Activated T-helper 2 cell treated with anti-CD3 and anti-CD28 coated beads, Interferon-gamma antibody, Interleukin-2, Interleukin-4, amounts not matched to agents 10 μg/mL and 5 μg/mL and 100 μg/mL, durations not matched to agents 14 hours and 24 hours and 36 hours (primary cell): ENCODE measurements around the gene PDCD1. TPM values are rescaled to one million over a fixed set of nuclear protein-coding genes. Genes with fewer than 3 reads are reported as not detected.
"Not testable (repeated sequence)": the region's sequence is repeated elsewhere in the genome, so short reads cannot be mapped to it uniquely, and the experiment has no call there.

ENCODE experiments used
- DNase-seq: peaks from one replicate; pipeline ENCODE4 v3.0.0; 2021; ENCODE audit warnings: low spot score
- H3K27ac Mint-ChIP-seq: one replicate; pipeline ENCODE4 v1.8.0; 2021; ENCODE audit warnings: mixed read lengths
- H3K27me3 Mint-ChIP-seq: one replicate; pipeline ENCODE4 v1.8.0; 2021; ENCODE audit warnings: low read depth, mixed read lengths
- H3K36me3 Mint-ChIP-seq: one replicate; pipeline ENCODE4 v1.8.0; 2021; ENCODE audit warnings: low read depth, mixed read lengths
- H3K4me1 Mint-ChIP-seq: one replicate; pipeline ENCODE4 v1.8.0; 2021; ENCODE audit warnings: low read depth, mixed read lengths
- H3K4me3 Mint-ChIP-seq: one replicate; pipeline ENCODE4 v1.8.0; 2021; ENCODE audit warnings: low read depth, mild to moderate bottlenecking, moderate library complexity, mixed read lengths
- H3K9me3 Mint-ChIP-seq: one replicate; pipeline ENCODE4 v1.8.0; 2021; ENCODE audit warnings: mixed read lengths
- intact Hi-C: fragments of 100-400 bp; cut with micrococcal nuclease; formaldehyde crosslinking; loops from one replicate; pipeline ENCODE4 v1.15.1; 2023
- total RNA-seq: library from RNA; stranded (reverse); gene quantifications from 2 replicates; pipeline ENCODE4 v1.2.3, GENCODE V29; 2022

Gene PDCD1
- total RNA-seq, 1 donor from 2014 or later = 44.7 TPM

DNA sequence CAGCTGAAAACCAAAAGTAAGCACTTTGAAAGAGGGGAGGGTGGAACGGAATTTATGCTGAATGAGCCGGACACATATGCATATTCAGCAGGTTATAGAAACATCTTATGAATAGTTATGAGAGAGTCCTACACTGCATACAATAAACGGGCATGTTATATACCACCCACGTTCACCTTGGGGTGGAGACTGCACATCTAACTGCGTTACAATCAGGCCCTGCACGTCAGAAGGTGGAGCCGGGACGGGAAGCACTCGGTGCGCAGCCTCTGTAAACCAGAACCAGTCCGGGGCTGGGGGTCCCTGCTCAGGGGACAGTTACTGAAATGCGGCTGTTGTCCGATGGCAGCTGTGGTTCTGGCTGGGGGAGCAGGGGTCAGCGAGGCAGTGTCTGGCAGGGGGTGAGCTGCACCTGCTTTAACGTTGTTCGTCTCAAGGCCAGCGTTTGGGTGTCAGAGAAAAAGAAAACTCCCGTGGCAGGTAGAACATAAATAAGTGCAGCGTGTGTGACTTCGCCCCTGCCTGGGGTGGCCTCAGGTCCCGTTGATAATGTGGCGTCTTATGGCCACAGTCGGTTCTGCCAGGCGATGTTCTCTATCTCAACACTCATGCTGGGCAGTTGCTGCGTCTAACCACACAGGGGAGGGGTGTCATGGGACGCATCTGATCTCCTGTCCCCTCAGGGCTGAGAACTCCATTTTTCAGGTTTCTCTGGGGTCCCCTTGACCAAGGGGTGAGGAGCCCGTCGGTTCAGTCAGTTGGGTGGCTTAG, 24.8 kb downstream of the PDCD1 start:
- Mint-ChIP-seq H3K27me3 (peaks cover 42% of the 10 kb centered on the region), H3K4me1 (peaks cover 16% of the 10 kb centered on the region)
- H3K9me3 Mint-ChIP-seq, H3K4me3 Mint-ChIP-seq, H3K36me3 Mint-ChIP-seq, intact Hi-C loops, H3K27ac Mint-ChIP-seq, DNase-seq: not testable (repeated sequence)

DNA sequence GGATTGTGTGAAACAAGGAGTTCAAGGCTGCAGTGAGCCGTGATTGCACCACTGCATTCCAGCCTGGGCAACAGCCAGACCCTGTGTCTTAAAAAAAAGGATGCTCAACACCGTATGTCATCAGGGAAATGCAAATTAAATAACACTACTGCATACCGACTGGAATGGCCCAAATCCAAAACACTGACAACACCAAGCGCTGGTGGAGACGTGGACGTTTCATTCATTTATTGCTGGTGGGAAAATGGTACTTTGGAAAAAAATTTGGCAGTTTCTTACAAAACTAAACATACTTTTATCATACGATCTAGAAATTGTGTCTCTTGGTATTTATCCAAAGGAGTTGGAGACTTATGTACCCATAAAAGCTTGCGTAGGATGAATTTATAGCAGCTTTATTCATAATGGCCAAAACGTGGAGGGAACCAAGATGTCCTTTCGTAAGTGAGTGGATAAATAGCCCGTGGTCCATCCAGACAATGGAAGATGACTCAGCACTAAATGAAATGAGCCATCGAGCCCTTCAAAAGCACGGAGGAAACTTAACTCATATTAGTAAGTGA, 25.5 kb downstream of the PDCD1 start:
- H3K27me3 Mint-ChIP-seq = peaks cover 40% of the 10 kb centered on the region
- H3K4me1 Mint-ChIP-seq = peaks cover 11% of the 10 kb centered on the region
- no peak overlapping the region for H3K27ac Mint-ChIP-seq
- no peak overlapping the region for H3K4me3 Mint-ChIP-seq
- H3K36me3 Mint-ChIP-seq = no peaks in the 10 kb centered on the region
- no peak for DNase-seq
- intact Hi-C loops = no loop called here
- H3K9me3 Mint-ChIP-seq = peaks cover 2% of the 10 kb centered on the region

DNA sequence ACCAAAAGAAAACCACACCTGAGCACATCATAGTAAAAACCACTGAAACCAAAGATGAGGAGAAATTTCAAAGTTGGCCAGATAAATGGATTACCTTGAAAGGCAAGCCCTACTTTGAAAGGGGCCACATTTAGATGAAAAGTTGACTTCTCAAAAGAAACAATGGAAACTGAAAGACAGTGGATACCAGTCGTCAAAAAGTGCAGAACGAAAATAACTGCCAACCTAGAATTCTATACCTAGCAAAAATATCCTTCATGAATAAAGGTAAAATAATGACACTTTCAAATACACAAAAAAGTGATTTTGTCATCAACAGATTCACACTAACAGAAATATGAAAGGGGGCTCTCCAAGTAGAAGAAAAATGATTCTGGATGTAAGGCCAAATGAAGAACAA, 31.3 kb downstream of the PDCD1 start:
- H3K27me3 Mint-ChIP-seq = peaks cover 18% of the 10 kb centered on the region
- H3K27ac Mint-ChIP-seq = no peak overlapping the region
- peaks cover 41% of the 10 kb centered on the region for H3K9me3 Mint-ChIP-seq
- intact Hi-C loops = no loop called here
- H3K4me3 Mint-ChIP-seq = no peak overlapping the region
- peaks cover 3% of the 10 kb centered on the region for H3K36me3 Mint-ChIP-seq
- peaks cover 3% of the 10 kb centered on the region for H3K4me1 Mint-ChIP-seq
- DNase-seq = no peak

DNA sequence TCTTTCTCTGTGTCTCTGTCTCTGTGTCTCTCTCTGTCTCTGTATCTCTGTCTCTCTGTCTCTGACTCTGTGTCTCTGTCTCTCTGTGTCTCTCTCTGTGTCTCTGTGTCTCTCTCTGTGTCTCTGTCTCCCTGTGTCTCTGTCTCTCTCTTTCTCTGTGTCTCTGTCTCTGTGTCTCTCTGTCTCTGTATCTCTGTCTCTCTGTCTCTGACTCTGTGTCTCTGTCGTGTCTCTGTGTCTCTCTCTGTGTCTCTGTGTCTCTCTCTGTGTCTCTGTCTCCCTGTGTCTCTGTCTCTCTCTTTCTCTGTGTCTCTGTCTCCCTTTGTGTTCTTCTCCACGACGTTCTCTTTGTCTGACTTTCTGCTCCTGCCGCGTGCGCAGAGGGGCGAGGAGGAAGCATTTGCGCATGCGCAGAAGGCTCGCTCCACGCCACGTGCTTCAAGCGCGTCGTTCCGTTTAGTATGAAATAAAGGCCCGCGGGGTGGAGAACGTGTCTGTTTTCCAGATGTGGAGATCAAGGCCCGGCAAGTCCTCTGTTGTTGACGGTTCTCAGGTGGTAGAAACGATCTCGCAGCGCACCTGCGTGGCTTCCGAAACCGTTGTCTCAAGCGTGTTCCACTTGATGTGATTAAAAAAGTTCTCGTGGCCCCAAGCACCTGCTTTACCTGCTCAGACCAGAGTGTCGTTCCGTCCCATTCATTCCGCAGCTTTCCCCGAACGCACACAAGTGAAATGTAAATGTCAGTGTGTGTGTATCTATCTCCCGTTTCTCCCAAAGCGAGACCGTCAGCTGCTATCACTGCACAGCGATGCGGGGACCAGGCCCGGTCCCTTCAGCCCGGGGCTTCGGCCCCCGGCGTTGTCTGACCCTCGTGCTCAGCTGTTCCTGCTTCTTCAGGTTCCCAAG, 34.9 kb downstream of the PDCD1 start:
- peak overlapping the region; percentile 50 for H3K27ac Mint-ChIP-seq
- H3K27me3 Mint-ChIP-seq, H3K36me3 Mint-ChIP-seq, H3K4me1 Mint-ChIP-seq, DNase-seq, H3K4me3 Mint-ChIP-seq, intact Hi-C loops: not testable (repeated sequence)
- H3K9me3 Mint-ChIP-seq = peaks cover 41% of the 10 kb centered on the region

DNA sequence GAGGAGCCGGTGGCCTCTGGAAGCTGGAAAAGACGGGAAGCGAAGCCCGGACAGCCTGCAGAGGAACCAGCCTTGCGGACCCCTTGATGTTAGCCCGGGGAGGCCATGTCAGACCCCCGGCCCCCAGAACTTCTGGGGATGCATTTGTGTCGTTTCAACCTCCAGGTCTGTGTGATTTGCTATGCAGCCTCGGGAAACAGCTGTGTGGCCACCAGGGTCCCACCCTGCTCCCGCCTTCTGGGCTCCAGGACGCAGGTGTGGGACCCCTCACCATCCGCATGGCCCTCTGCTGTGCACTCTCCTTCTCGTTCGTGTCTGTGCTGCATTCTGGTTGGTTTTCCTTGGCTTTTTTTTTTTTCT, 36.5 kb downstream of the PDCD1 start:
- intact Hi-C loops = no loop called here
- Mint-ChIP-seq H3K27ac (no peak overlapping the region), H3K27me3 (peaks cover 5% of the 10 kb centered on the region), H3K4me3 (no peak overlapping the region), H3K4me1 (peaks cover 8% of the 10 kb centered on the region), H3K36me3 (peaks cover 3% of the 10 kb centered on the region), H3K9me3 (peaks cover 29% of the 10 kb centered on the region)
- no peak for DNase-seq

DNA sequence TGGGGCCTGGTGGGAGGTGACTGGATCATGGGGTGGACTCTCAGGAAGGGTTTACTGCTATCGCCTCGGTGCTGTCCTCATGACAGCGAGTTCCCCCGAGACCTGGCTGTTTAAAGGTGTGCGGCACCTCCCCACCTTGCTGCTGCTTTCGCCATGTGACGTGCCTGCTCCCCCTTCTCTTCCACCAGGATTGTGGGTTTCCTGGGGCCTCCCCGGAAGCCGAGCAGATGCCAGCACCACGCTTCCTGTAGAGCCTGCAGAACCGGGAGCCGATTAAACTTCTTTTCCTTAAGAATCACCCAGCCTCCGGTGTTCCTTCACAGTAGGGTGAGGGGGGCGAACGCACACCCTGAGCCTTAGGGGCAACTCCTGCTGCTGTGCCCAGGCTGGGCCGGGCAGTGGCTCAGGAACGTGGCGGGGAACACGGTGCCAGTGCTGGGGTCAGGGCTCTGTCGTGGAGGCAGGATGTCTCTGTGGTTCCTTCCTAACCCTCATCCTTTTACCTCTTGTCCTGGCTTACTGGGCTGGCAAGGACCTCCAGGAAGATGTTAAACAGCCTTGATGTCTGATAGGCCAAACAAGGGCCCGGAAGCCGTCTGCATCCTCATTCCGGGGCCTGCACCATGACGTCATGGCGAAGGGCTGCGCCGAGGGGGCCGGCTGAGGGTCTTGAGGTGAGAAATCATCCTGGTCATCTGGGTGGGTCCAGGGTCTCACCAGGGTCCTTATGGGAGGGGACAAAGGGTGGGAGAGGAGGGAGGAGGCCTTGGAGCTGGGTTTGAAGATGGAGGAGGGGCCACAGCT, 37.0 kb downstream of the PDCD1 start:
- Mint-ChIP-seq H3K4me3 (no peak overlapping the region), H3K36me3 (peaks cover 3% of the 10 kb centered on the region), H3K27me3 (peaks cover 5% of the 10 kb centered on the region), H3K9me3 (peaks cover 24% of the 10 kb centered on the region), H3K27ac (no peak overlapping the region), H3K4me1 (peaks cover 8% of the 10 kb centered on the region)
- peak; percentile 4 for DNase-seq
- intact Hi-C loops = no loop called here

DNA sequence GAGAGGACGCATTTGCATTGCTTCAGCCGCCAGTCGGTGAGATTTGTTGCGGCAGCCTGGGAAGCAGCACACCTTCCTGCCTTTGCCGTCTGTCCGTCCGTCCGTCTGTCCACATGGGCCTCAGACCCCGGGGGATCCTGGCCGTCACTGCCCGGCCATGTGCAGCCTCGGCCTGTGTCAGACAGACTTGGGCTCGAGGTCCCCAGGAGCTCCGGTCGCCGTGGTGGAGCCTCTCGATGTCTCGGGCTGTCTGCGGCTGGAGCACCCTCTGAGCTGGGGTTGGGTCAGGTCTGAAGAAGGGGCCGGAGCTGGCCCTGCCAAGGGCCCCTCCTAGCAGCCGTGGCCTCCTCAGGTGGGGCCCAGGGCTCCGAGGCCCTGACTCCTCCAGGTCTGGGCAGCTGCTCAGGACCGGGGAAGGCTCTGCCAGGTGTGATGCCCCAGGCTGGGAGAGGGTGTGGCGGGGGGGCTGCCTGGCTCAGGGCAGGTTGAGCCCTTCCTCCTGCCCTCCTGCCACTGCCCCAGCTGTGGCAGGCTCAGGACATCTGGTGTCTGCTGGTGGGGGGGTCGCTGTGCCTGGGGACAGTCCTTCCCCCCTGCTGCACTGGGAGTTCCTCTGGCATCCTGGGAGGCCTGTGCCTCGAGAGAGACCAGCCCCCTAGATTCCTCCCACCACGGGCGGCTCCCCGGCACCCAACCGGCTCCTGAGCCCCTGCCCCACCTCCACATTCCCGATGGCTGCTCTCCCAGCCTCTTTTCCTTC, 37.9 kb downstream of the PDCD1 start:
- Mint-ChIP-seq H3K27ac (no peak overlapping the region), H3K4me1 (peaks cover 8% of the 10 kb centered on the region), H3K27me3 (peaks cover 5% of the 10 kb centered on the region), H3K9me3 (peaks cover 20% of the 10 kb centered on the region), H3K4me3 (no peak overlapping the region), H3K36me3 (peaks cover 3% of the 10 kb centered on the region)
- peak; percentile 6 for DNase-seq
- intact Hi-C loops = no loop called here

DNA sequence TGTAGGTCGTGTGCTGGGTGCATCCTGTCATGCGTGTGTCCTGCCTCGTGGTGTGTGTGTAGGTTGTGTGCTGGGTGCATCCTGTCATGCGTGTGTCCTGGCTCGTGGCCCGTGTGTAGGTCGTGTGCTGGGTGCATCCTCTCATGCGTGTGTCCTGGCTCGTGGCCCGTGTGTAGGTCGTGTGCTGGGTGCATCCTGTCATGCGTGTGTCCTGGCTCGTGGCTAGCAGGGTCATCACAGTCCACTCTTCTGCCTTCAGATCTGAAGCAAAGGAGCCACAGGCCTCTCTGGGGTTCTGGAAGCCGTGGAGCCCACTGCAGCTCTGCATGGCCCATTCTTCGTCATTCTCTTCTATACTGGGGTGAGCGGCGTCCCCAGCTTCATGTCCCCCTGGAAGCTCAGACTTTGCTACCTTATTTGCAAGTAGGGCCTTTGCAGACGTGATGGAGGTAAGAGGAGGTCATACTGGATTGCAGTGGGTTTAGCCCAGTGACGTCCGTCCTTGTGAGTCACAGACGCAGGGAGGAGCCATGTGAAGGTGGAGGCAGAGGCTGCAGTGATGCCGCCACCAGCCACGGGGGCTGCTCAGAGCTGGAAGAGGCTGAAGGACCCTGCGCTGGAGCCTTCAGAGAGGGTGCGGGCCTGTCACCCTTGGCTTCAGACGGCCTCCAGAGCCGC, 38.6 kb downstream of the PDCD1 start:
- H3K4me1 Mint-ChIP-seq, H3K27ac Mint-ChIP-seq, H3K4me3 Mint-ChIP-seq, intact Hi-C loops, H3K36me3 Mint-ChIP-seq, H3K27me3 Mint-ChIP-seq: not testable (repeated sequence)
- H3K9me3 Mint-ChIP-seq = peaks cover 16% of the 10 kb centered on the region
- peak; percentile 1 for DNase-seq

DNA sequence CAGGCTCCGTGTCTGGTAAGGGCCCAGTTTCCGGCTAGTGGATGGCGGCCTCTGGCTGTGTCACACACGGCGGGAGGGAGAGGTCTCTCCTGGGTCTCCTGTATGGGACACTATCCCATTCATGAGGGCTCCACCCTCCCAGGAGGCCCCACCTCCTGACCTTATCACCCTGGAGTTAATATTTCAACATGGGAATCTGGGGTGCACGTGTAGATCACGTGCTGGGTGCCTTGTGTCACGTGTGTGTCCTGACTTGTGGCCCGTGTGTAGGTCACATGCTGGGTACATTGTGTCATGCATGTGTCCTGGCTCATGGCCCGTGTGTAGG, 39.8 kb downstream of the PDCD1 start:
- no peak overlapping the region for H3K4me3 Mint-ChIP-seq
- H3K4me1 Mint-ChIP-seq = peaks cover 9% of the 10 kb centered on the region
- intact Hi-C loops = no loop called here
- H3K27me3 Mint-ChIP-seq = peaks cover 2% of the 10 kb centered on the region
- DNase-seq = peak; percentile 3
- peaks cover 3% of the 10 kb centered on the region for H3K36me3 Mint-ChIP-seq
- H3K27ac Mint-ChIP-seq = no peak overlapping the region
- peaks cover 15% of the 10 kb centered on the region for H3K9me3 Mint-ChIP-seq

DNA sequence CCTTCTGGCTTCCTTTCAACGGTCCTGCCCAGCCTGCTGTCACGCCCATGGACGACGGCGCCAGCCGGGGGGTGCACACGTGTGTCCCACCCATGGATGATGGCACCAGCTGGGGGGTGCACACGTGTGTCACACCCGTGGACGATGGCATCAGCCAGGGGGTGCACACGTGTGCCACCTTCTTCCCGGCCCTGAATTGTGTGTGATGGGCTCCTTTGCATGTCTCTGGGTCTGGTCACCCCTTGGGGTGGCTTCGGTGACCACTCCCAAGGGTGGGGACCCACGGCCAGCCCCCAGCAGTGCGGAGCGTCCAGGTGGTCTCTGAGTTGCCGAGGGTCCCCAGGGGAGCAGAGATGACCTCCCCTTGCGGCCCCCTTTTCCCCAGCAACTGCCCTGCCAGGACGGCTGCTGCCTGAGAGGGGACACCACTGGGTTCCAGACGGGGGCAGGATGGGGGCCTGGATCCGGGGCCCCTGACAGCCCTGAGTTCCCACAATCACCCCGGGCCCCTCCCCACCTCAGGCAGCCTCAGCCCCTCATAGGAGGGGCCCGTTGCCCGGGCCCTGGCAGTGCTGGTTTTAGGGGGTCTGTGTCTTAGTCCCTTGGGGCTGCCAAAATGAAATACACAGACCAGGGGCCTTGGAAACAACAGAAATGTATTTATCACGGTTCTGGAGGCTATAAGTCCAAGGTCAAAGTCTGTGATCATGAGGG, 40.3 kb downstream of the PDCD1 start:
- H3K27ac Mint-ChIP-seq = no peak overlapping the region
- peaks cover 10% of the 10 kb centered on the region for H3K9me3 Mint-ChIP-seq
- H3K4me1 Mint-ChIP-seq = peaks cover 7% of the 10 kb centered on the region

DNA sequence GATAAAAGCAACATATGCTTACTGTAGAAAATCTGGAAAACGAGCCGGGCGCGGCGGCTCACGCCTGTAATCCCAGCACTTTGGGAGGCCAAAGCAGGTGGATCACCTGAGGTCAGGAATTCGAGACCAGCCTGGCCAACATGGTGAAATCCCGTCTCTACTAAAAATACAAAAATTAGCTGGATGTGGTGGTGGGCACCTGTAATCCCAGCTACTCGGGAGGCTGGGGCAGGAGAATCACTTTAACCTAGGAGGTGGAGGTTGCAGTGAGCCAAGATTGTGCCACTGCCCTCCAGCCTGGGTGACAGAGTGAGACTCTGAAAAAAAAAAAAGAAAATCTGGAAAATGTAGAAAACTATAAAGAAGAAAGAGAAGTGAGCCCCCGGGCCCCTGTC, 40.9 kb downstream of the PDCD1 start:
- H3K4me3 Mint-ChIP-seq, H3K36me3 Mint-ChIP-seq, H3K9me3 Mint-ChIP-seq, H3K27me3 Mint-ChIP-seq, H3K4me1 Mint-ChIP-seq, intact Hi-C loops, DNase-seq, H3K27ac Mint-ChIP-seq: not testable (repeated sequence)

More for the DNA sequence above, 40.3 kb downstream of the PDCD1 start:
- Mint-ChIP-seq H3K4me3 (no peak overlapping the region), H3K27me3 (no peaks in the 10 kb centered on the region), H3K36me3 (no peaks in the 10 kb centered on the region)
- intact Hi-C loops = no loop called here
- DNase-seq = no peak
